Neural progenitor cell (in vitro differentiated cells): ENCODE measurements around the gene ATL3.

ENCODE experiments used
- CTCF ChIP-seq: fragments of 200-600 bp; sonication (generic); IDR thresholded peaks from 2 replicates; pipeline ENCODE4 v1.5.1; 2017; ENCODE audit warnings: antibody characterized with exemption, mild to moderate bottlenecking
- EZH2 ChIP-seq: fragments of 200-600 bp; sonication (generic); IDR thresholded peaks from 2 replicates; pipeline ENCODE4 v1.6.1; 2017; ENCODE audit warnings: antibody characterized with exemption, mild to moderate bottlenecking, moderate library complexity
- EZH2phosphoT487 ChIP-seq: fragments of 200-600 bp; sonication (generic); IDR thresholded peaks from 2 replicates; pipeline ENCODE4 v1.6.1; 2017; ENCODE audit warnings: antibody characterized with exemption

GRCh38 chr11:63603180-63603518, 68.0 kb downstream of the ATL3 start:
- TF ChIP-seq CTCF: no peak
- TF ChIP-seq EZH2: no peak
- TF ChIP-seq EZH2phosphoT487: no peak
